Subcutaneous adipose tissue (tissue), 4 donors: ENCODE results near the gene SH3TC1. TPM values are rescaled to one million over a fixed set of nuclear protein-coding genes. Genes with fewer than 3 reads are reported as not detected.

Source experiments
- total RNA-seq, 4 donors: library from RNA; depleted of rRNA; stranded (reverse); fragments of >200 nt; gene quantifications; one replicate each; pipeline ENCODE4 v1.1.0, GENCODE V29; 2016
- TF ChIP-seq, protein P1 (sequence below): fragments of 450-650 bp; IDR thresholded peaks from one replicate; pipeline ENCODE4 v1.5.1; 2016; ENCODE audit warnings: low read depth, mild to moderate bottlenecking, control low read depth, antibody characterized with exemption, moderate library complexity

SH3TC1 gene
- total RNA-seq, 4 donors from 2014 or later = 15.3 to 43.3 (median 31.9) TPM

DNA sequence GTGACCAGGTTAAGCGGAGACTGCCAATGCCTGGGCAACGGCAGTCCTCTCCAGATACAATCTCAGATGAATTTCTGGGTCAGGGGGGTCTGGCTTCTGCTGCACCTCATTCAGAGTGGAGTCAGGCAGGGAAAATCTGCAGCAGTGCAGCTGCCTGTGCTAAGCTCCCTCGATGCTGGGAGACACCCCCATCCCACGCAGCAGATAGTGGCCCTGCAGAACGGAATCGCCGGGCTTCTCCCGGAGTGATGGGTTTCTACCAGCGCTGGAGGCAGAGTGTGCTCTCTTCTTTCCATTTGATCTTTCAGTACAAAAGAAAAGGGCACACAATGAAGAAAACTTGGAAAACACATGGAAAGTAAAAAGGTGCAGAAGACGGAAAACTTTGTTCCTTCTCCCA is 45.6 kb upstream of the SH3TC1 start:
- TF ChIP-seq, protein P1, sequence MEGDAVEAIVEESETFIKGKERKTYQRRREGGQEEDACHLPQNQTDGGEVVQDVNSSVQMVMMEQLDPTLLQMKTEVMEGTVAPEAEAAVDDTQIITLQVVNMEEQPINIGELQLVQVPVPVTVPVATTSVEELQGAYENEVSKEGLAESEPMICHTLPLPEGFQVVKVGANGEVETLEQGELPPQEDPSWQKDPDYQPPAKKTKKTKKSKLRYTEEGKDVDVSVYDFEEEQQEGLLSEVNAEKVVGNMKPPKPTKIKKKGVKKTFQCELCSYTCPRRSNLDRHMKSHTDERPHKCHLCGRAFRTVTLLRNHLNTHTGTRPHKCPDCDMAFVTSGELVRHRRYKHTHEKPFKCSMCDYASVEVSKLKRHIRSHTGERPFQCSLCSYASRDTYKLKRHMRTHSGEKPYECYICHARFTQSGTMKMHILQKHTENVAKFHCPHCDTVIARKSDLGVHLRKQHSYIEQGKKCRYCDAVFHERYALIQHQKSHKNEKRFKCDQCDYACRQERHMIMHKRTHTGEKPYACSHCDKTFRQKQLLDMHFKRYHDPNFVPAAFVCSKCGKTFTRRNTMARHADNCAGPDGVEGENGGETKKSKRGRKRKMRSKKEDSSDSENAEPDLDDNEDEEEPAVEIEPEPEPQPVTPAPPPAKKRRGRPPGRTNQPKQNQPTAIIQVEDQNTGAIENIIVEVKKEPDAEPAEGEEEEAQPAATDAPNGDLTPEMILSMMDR = no peak

DNA sequence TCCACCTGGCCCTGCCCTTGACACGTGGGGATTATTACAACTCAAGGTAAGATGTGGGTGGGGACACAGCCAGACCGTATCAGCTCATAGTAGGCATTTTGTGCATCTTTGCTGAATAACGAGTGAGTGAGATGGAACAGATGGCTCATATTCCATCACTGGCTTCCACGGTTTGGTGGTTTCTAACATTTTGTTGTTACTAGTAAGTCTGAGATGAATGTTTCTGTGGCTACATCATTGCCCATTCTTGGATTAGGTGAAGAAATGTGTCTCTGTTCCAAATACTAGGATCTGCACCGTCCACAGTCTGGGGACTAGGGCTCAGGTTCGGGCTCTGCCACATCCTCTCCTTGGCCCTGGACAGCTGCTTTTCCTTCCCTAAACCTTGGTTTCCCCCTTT is 44.0 kb upstream of the SH3TC1 start:
- TF ChIP-seq, protein P1 = no peak

DNA sequence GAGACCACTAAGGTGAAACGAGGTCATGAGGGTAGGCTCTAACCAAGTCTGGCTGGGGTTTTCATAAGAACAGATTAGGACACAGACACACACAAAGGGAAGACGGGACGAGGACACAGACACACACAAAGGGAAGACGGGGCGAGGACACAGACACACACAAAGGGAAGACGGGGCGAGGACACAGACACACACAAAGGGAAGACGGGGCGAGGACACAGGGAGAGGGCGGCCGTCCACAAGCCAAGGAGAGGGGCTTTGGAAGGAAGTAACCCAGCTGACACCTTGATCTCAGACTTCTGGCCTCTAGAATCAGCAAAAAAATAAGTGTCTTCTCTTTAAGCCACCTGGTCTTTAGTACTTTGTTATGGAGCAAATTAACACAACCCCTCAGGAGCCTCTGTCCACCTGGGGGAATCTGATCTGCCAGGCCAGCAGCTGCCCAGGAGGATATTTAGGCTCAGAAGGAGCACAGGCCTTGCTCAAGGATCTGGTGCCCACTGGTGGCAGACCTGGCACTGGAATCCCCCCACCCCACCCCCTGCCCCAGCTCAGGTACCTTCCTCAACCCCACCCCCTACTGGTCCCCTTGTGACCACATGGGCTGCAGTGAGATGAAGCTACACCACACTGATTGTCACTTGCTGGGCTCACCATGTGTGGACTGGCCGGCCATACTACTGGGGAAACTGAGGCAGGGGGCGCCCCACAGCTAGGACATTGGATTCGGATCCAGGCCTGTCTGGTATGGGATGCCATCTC is 43.2 kb upstream of the SH3TC1 start:
- TF ChIP-seq, protein P1 = no peak

DNA sequence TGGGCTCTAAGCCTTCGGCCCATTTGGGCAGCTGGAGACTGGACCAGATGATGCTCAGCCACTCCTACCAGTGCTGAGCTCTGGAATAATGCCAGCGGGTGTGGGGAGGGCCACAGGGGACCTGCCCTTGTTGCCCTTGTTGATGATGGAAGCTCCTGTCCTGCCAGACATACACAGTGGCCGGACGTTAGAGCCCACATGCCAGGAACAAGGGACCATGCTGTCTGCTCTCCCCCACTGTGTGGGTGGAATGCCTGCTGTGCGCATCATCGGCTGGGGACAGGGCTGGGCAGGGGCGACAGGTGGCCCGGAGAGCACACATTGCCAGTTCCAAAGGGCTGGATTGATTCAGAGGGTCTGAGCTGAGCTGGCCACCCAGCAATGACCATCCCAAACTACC is 42.5 kb upstream of the SH3TC1 start:
- TF ChIP-seq, protein P1 = no peak

DNA sequence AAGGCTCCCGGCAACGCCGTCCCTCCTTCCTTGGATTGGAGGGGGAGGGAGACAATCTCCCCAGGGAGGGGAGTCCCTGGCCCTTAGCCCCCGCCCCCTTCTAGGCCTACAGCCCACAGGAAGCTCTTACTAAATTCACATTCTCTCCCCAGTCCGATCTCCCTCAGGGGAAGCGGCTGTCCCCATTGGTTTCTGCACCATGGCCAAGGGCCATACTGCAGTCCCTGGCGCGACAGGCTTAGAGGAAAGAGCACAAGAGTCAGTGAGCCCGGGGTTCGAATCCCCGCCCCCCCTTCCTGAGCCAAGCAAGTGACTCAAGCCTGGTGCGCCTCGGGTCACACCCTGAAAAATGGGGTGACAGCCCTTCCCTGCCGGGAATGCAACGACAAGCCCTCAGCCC is 41.6 kb upstream of the SH3TC1 start:
- TF ChIP-seq, protein P1 = no peak

DNA sequence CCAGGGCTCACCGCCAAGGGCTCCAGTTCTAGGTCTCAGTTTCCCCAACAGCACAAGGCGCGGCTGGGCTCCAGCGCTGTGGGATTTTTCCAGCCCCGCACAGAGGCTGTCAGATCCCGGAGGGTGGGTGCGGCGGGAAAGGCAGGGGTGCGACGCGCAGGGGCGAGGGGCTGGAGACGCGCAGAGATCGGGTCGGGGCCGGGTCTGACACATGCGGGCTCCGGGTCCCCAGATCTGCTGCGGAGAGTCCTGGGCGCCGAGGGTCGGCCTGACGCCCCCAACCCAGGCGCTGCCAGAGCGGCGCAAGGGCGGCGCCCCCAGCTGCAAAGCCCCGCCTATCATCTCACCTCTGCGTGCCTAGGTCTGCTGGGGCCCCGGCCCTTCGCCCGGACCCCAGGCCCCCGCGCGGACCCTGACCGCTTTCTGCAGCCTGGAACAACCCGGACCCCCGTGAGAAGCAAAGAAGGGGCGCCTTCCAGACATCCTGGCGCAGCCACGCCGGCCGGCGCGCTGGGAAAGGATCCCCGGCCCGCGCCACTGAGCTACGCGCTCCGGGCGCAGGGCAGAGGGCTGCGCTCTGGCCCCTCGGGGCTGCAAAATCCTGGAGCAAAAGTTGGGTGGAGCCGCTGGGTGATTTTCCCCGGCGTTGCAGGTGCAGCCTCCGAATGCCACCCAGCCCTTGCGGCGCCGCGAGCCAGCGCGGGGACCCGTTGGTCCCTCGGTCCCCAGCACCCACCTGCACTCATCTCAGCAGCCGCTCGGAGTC is 41.0 kb upstream of the SH3TC1 start:
- TF ChIP-seq, protein P1 = no peak
